ENCODE data around the gene GNG8. TPM values are rescaled to one million over a fixed set of nuclear protein-coding genes. Genes with fewer than 3 reads are reported as not detected.

GNG8 gene
- total and polyA plus RNA-seq, 2 experiments from 2014 or later, result 5.9 TPM; not detected in 1

GRCh38 chr19:46616631-46617322, 19.2 kb downstream of the GNG8 start:
- Histone ChIP-seq H3F3A (replicated peaks; ENCODE audit: low read depth) (no peaks in the 10 kb centered on the region), H3K4me1 (ENCODE audit: insufficient read depth) (no peaks in the 10 kb centered on the region; the same call in 1 of the 2 replicates), H3K27ac (ENCODE audit: low read depth) (no peak overlapping the region), H3K9me2 (ENCODE audit: insufficient read depth) (no peaks in the 10 kb centered on the region), H3K27me3 (ENCODE audit: insufficient read depth) (no peaks in the 10 kb centered on the region), H3K4me3 (no peak overlapping the region), H3K4me2 (no peak overlapping the region), H3K36me3 (ENCODE audit: insufficient read depth) (no peaks in the 10 kb centered on the region), H2AFZ (peak overlapping the region; percentile 94), H3K79me2 (replicated peaks; ENCODE audit: insufficient read depth) (no peaks in the 10 kb centered on the region), H4K20me1 (replicated peaks; ENCODE audit: insufficient read depth) (no peaks in the 10 kb centered on the region)
- Mint-ChIP-seq H3K4me1 (peaks cover 17% of the 10 kb centered on the region), H3K36me3 (ENCODE audit: low read depth) (no peaks in the 10 kb centered on the region), H3K27me3 (ENCODE audit: insufficient read depth, low read depth, poor library complexity) (peaks cover 6% of the 10 kb centered on the region), H3K27ac (no peak overlapping the region), H3K9me3 (no peaks in the 10 kb centered on the region), H3K4me3 (peak overlapping the region; percentile 11; the same call in 1 of the 3 replicates)
- peak; percentile 84 for ATAC-seq
- peak; percentile 89 for DNase-seq (ENCODE audit: low spot score)
- TF ChIP-seq REST (IDR thresholded peaks at IDR 0.05; ENCODE audit: unreplicated experiment) (no peak), CREB1 (CRISPR knock-in tag; IDR thresholded peaks at IDR 0.05; ENCODE audit: low read depth) (no peak), CTCF (conservative IDR thresholded peaks at IDR 0.05; ENCODE audit: low read depth in 2 of 2) (peak; percentile 60 to 80)

- H3K27me3 Mint-ChIP-seq (ENCODE audit: insufficient read depth, low read depth, poor library complexity), result peaks cover 4% of the 10 kb centered on the region
Measured at GRCh38 chr19:46615966-46616365, 20.0 kb downstream of the GNG8 start.

More at GRCh38 chr19:46615966-46616365, 20.0 kb downstream of the GNG8 start:
- H3K4me1 Mint-ChIP-seq, result peaks cover 11% of the 10 kb centered on the region
- DNase-seq (ENCODE audit: low spot score) (no peak), ATAC-seq (no peak)
- H3K36me3 ChIP-seq (ENCODE audit: insufficient read depth), result no peaks in the 10 kb centered on the region
- no peaks in the 10 kb centered on the region for H3K79me2 ChIP-seq (replicated peaks; ENCODE audit: insufficient read depth)
- H3K4me1 ChIP-seq (ENCODE audit: insufficient read depth), result no peaks in the 10 kb centered on the region; the same call in 1 of the 2 replicates
- H3K36me3 Mint-ChIP-seq (ENCODE audit: low read depth), result no peaks in the 10 kb centered on the region
- H3K9me2 ChIP-seq (ENCODE audit: insufficient read depth), result no peaks in the 10 kb centered on the region
- H3K9me3 Mint-ChIP-seq, result no peaks in the 10 kb centered on the region
- H3K4me3 Mint-ChIP-seq, result no peak overlapping the region
- no peak overlapping the region for H3K27ac Mint-ChIP-seq
- H2AFZ ChIP-seq, result no peak overlapping the region
- H3K27ac ChIP-seq (ENCODE audit: low read depth), result no peak overlapping the region
- H3F3A ChIP-seq (replicated peaks; ENCODE audit: low read depth), result no peaks in the 10 kb centered on the region
- no peak overlapping the region for H3K4me2 ChIP-seq
- H3K27me3 ChIP-seq (ENCODE audit: insufficient read depth), result no peaks in the 10 kb centered on the region
- H3K4me3 ChIP-seq, result no peak overlapping the region
- no peaks in the 10 kb centered on the region for H4K20me1 ChIP-seq (replicated peaks; ENCODE audit: insufficient read depth)
- TF ChIP-seq ZNF331 (CRISPR knock-in tag; IDR thresholded peaks at IDR 0.05; ENCODE audit: low read depth), result no peak

Measured in GM23338 (cell line).